Measurements from ENCODE around the gene RGS9BP.
"Not testable (repeated sequence)": the region's sequence is repeated elsewhere in the genome, so short reads cannot be mapped to it uniquely, and the experiment has no call there.

Gene RGS9BP

GRCh38 chr19:32694851-32695250, 19.2 kb downstream of the RGS9BP start:
- DNase-seq (ENCODE audit: low read depth in 2 of 2) = not testable (repeated sequence)

GRCh38 chr19:32695506-32695905, 19.9 kb downstream of the RGS9BP start:
- DNase-seq (ENCODE audit: low read depth in 2 of 2) = not testable (repeated sequence)

GRCh38 chr19:32696771-32697170, 21.1 kb downstream of the RGS9BP start:
- DNase-seq (ENCODE audit: low read depth in 2 of 2) = not testable (repeated sequence)

GRCh38 chr19:32700129-32700528, 24.5 kb downstream of the RGS9BP start:
- not testable (repeated sequence) for DNase-seq (ENCODE audit: low read depth in 2 of 2)

- no peak for DNase-seq (ENCODE audit: low read depth in 2 of 2)
These were observed 26.4 kb downstream of the RGS9BP start for GRCh38 chr19:32702010-32702409.

GRCh38 chr19:32704006-32704405, 28.4 kb downstream of the RGS9BP start:
- DNase-seq (ENCODE audit: low read depth in 2 of 2) = not testable (repeated sequence)

- no peak for DNase-seq (ENCODE audit: low read depth in 2 of 2)
These were observed 32.8 kb downstream of the RGS9BP start for GRCh38 chr19:32708457-32708856.

- DNase-seq (ENCODE audit: low read depth in 2 of 2) = no peak
These were observed 33.4 kb downstream of the RGS9BP start for GRCh38 chr19:32709032-32709431.

- DNase-seq (ENCODE audit: low read depth in 2 of 2) = no peak
These were observed 36.1 kb downstream of the RGS9BP start for GRCh38 chr19:32711747-32712146.

GRCh38 chr19:32716203-32716602, 40.6 kb downstream of the RGS9BP start:
- not testable (repeated sequence) for DNase-seq (ENCODE audit: low read depth in 2 of 2)

- DNase-seq (ENCODE audit: low read depth in 2 of 2) = no peak
These were observed 41.8 kb downstream of the RGS9BP start for GRCh38 chr19:32717496-32717895.

GRCh38 chr19:32718286-32718685, 42.6 kb downstream of the RGS9BP start:
- DNase-seq (ENCODE audit: low read depth in 2 of 2) = no peak

- DNase-seq (ENCODE audit: low read depth in 2 of 2) = no peak
These were observed 44.0 kb downstream of the RGS9BP start, which contains the start of gene TDRD12 for GRCh38 chr19:32719611-32720059. TDRD12 (plus strand) TSS chr19:32719767; CDS start chr19:32720073, 306 bp downstream.

GRCh38 chr19:32720216-32720935, 44.7 kb downstream of the RGS9BP start:
- no peak for DNase-seq (ENCODE audit: low read depth in 2 of 2)

GRCh38 chr19:32720936-32721250, 45.2 kb downstream of the RGS9BP start:
- DNase-seq (ENCODE audit: low read depth in 2 of 2) = no peak

Measured in stimulated activated CD8-positive, alpha-beta memory T cell treated with anti-CD3 and anti-CD28 coated beads, Interleukin-2, amount 100 ng/mL, for 1 hour (primary cell).